K562 (cell line): ENCODE measurements around the gene E2F2. TPM values are rescaled to one million over a fixed set of nuclear protein-coding genes. Genes with fewer than 3 reads are reported as not detected.

Experiments used
- CBFA2T2 ChIP-seq: fragments of 450-650 bp; conservative IDR thresholded peaks from 2 replicates; pipeline ENCODE4 v1.6.1; 2017; ENCODE audit warnings: mild to moderate bottlenecking
- CBFA2T3 ChIP-seq: fragments of 450-650 bp; IDR thresholded peaks from 2 replicates; pipeline ENCODE4 v1.6.1; 2017
- FOXM1 ChIP-seq, 2 experiments: fragments of 450-650 bp in 1 of 2; sonication (generic) in 1 of 2; formaldehyde crosslinking in 1 of 2; IDR thresholded peaks; 2 replicates each; pipeline versions ENCODE4 v1.6.1 to v1.9.0; 2017 to 2022; ENCODE audit warnings: low read depth in 2 of 2, mild to moderate bottlenecking in 2 of 2, missing genetic modification reagents in 1 of 2, moderate library complexity in 1 of 2
- POLR3A ChIP-seq: IDR thresholded peaks from 2 replicates; pipeline ENCODE4 v1.6.1; 2011; ENCODE audit warnings: borderline replicate concordance, mild to moderate bottlenecking, moderate library complexity; ENCODE audit not compliant: insufficient read length, insufficient read depth; ENCODE audit errors: extremely low read depth
- TAF9B ChIP-seq: fragments of 450-650 bp; IDR thresholded peaks from 2 replicates; pipeline ENCODE4 v1.6.1; 2018; ENCODE audit warnings: mild to moderate bottlenecking; ENCODE audit not compliant: partially characterized antibody
- ZNF232 ChIP-seq: sonication (generic); formaldehyde crosslinking; IDR thresholded peaks from 2 replicates; pipeline ENCODE4 v1.8.0; 2022; ENCODE audit warnings: mild to moderate bottlenecking, missing genetic modification reagents
- polyA plus RNA-seq, 8 experiments: library from polyadenylated mRNA; depleted of rRNA in 4 of 8; stranded (reverse) in 5 of 8; unstranded in 3 of 8; fragments of >200 nt; fragmentation: Nextera tagmentation in 2 of 8; fragmentation: Illumina TruSeq in 1 of 8; extraction: Ambion mirVana in 2 of 8; extraction: Trizol in 1 of 8; gene quantifications; 2 replicates each; pipeline versions ENCODE4 v1.2.1 to v1.2.3, GENCODE V29; 2011 to 2014; ENCODE audit warnings: inconsistent platforms in 1 of 8, missing spikeins in 1 of 8
- total RNA-seq, 7 experiments: library from RNA; depleted of rRNA in 6 of 7; stranded (reverse); fragments of >200 nt in 6 of 7; fragmentation: Illumina TruSeq in 2 of 7; extraction: Trizol in 2 of 7; gene quantifications; 2 replicates each; pipeline versions ENCODE4 v1.2.1 to v1.2.3, GENCODE V29; 2011 to 2021; ENCODE audit warnings: low replicate concordance in 1 of 7
- TF ChIP-seq, protein P1 (sequence below), 2 experiments: fragments of 450-650 bp in 1 of 2; sonication (generic) in 1 of 2; formaldehyde crosslinking in 1 of 2; IDR thresholded peaks; 2 replicates each; pipeline versions ENCODE4 v1.7.1 to v1.9.0; 2016 to 2022; ENCODE audit warnings: inconsistent platforms in 1 of 2, mild to moderate bottlenecking in 1 of 2, missing genetic modification reagents in 1 of 2
- TF ChIP-seq, protein P2 (sequence below): fragments of 200-800 bp; sonication (Bioruptor generic); IDR thresholded peaks from 2 replicates; pipeline ENCODE4 v1.6.1; 2017; ENCODE audit warnings: missing genetic modification characterization, missing compliant biosample characterization
- TF ChIP-seq, protein P3 (sequence below): fragments of 450-650 bp; formaldehyde crosslinking; IDR thresholded peaks from 2 replicates; pipeline ENCODE4 v1.4.0; 2020; ENCODE audit warnings: mild to moderate bottlenecking, moderate library complexity

E2F2 gene
- total and polyA plus RNA-seq, 9 of the 15 experiments (the other 6 are each of a cell fraction or from before 2014, with no cell fraction given), result 3.1 to 25.3 (median 11.4) TPM

DNA sequence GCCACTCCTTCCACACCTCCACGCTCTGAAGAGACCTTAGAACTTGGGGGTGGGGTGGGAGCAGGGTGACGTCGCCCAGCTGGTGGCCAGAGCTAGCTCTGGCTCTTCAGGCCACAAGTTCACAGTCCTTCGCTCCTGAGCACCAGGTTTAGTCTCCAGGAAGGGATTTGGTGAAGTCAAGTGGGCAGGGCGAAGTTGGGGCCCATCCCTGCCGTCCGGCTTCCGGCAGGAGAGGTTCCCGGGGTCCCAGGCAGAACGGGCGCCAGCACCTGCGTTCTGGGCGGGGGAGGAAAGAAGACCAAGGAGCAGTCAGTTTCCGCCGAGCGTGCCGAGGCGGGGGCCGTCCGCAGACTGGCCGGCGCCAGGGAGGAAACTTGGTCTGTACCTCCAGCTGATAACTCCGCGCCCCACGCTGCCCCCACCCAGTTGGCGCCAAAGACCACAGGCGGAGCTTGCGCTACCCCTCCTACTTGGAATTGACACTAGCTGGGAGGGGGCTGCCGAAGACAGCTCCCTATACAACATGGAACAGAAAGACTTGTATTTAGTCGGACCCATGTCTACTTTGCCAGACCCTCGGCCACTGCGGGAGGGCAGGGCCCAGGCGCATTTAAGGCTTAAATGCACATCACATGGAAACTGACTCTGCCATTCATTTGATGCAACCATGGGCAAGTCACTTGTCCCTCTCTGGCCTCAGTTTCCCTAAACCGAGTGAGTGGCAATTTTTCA, 27.3 kb upstream of the E2F2 start (continued):
- TF ChIP-seq, protein P1, sequence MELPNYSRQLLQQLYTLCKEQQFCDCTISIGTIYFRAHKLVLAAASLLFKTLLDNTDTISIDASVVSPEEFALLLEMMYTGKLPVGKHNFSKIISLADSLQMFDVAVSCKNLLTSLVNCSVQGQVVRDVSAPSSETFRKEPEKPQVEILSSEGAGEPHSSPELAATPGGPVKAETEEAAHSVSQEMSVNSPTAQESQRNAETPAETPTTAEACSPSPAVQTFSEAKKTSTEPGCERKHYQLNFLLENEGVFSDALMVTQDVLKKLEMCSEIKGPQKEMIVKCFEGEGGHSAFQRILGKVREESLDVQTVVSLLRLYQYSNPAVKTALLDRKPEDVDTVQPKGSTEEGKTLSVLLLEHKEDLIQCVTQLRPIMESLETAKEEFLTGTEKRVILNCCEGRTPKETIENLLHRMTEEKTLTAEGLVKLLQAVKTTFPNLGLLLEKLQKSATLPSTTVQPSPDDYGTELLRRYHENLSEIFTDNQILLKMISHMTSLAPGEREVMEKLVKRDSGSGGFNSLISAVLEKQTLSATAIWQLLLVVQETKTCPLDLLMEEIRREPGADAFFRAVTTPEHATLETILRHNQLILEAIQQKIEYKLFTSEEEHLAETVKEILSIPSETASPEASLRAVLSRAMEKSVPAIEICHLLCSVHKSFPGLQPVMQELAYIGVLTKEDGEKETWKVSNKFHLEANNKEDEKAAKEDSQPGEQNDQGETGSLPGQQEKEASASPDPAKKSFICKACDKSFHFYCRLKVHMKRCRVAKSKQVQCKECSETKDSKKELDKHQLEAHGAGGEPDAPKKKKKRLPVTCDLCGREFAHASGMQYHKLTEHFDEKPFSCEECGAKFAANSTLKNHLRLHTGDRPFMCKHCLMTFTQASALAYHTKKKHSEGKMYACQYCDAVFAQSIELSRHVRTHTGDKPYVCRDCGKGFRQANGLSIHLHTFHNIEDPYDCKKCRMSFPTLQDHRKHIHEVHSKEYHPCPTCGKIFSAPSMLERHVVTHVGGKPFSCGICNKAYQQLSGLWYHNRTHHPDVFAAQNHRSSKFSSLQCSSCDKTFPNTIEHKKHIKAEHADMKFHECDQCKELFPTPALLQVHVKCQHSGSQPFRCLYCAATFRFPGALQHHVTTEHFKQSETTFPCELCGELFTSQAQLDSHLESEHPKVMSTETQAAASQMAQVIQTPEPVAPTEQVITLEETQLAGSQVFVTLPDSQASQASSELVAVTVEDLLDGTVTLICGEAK (IDR thresholded peaks at IDR 0.05), result 0 out of 2 replicates have a peak, but pooled peaks have one; percentile 8
- TF ChIP-seq, protein P1 (CRISPR knock-in tag; IDR thresholded peaks at IDR 0.05), result no peak
- TF ChIP-seq TAF9B (peak; percentile 95), ZNF232 (CRISPR knock-in tag) (0 out of 2 replicates have a peak, but pooled peaks have one; percentile 56), FOXM1 (IDR thresholded peaks at IDR 0.05; ENCODE audit: low read depth) (no peak; the same call in 1 of the 2 replicates), FOXM1 (CRISPR knock-in tag; IDR thresholded peaks at IDR 0.05; ENCODE audit: low read depth) (no peak), CBFA2T3 (peak; percentile 82), CBFA2T2 (peak; percentile 65), POLR3A (no peak)
- TF ChIP-seq, protein P2, sequence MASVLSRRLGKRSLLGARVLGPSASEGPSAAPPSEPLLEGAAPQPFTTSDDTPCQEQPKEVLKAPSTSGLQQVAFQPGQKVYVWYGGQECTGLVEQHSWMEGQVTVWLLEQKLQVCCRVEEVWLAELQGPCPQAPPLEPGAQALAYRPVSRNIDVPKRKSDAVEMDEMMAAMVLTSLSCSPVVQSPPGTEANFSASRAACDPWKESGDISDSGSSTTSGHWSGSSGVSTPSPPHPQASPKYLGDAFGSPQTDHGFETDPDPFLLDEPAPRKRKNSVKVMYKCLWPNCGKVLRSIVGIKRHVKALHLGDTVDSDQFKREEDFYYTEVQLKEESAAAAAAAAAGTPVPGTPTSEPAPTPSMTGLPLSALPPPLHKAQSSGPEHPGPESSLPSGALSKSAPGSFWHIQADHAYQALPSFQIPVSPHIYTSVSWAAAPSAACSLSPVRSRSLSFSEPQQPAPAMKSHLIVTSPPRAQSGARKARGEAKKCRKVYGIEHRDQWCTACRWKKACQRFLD (CRISPR knock-in tag), result 0 out of 2 replicates have a peak, but pooled peaks have one; percentile 24
- TF ChIP-seq, protein P3, sequence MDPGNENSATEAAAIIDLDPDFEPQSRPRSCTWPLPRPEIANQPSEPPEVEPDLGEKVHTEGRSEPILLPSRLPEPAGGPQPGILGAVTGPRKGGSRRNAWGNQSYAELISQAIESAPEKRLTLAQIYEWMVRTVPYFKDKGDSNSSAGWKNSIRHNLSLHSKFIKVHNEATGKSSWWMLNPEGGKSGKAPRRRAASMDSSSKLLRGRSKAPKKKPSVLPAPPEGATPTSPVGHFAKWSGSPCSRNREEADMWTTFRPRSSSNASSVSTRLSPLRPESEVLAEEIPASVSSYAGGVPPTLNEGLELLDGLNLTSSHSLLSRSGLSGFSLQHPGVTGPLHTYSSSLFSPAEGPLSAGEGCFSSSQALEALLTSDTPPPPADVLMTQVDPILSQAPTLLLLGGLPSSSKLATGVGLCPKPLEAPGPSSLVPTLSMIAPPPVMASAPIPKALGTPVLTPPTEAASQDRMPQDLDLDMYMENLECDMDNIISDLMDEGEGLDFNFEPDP, result no peak
